RWPE2 (cell line): ENCODE results near the gene RACK1.

Source experiments
- ATAC-seq: fragments of 200-7000 bp; cut with Tn5 transposase; 3 replicates; pipeline ENCODE4 v1.9.1; 2021; ENCODE audit warnings: low read depth
- DNase-seq: peaks from one replicate; pipeline ENCODE4 v3.0.0-alpha.2; 2020; ENCODE audit warnings: low spot score
- H3K27ac ChIP-seq: fragments of 450-650 bp; 2 replicates; pipeline ENCODE4 v1.5.1; 2017; ENCODE audit warnings: mild to moderate bottlenecking; ENCODE audit not compliant: poor library complexity, severe bottlenecking
- H3K27me3 ChIP-seq: fragments of 250-450 bp; sonication (Bioruptor Pico); 2 replicates; pipeline ENCODE4 v1.5.1; 2021; ENCODE audit warnings: mild to moderate bottlenecking, moderate library complexity; ENCODE audit not compliant: insufficient read depth, poor library complexity, severe bottlenecking
- H3K36me3 ChIP-seq: fragments of 250-450 bp; sonication (Bioruptor Pico); 2 replicates; pipeline ENCODE4 v1.5.1; 2020; ENCODE audit warnings: low read depth, mild to moderate bottlenecking, moderate library complexity
- H3K4me1 ChIP-seq: fragments of 250-450 bp; sonication (Bioruptor Pico); 2 replicates; pipeline ENCODE4 v1.5.1; 2021; ENCODE audit warnings: mild to moderate bottlenecking, moderate library complexity; ENCODE audit not compliant: insufficient read depth, poor library complexity, severe bottlenecking
- H3K4me3 ChIP-seq: fragments of 250-450 bp; sonication (Bioruptor Pico); 2 replicates; pipeline ENCODE4 v1.5.1; 2021; ENCODE audit warnings: mild to moderate bottlenecking, moderate library complexity; ENCODE audit not compliant: severe bottlenecking
- H3K9me3 ChIP-seq: fragments of 250-450 bp; sonication (Bioruptor Pico); 2 replicates; pipeline ENCODE4 v1.5.1; 2021; ENCODE audit warnings: mild to moderate bottlenecking, moderate library complexity; ENCODE audit not compliant: severe bottlenecking
- TF ChIP-seq, protein P1 (sequence below): fragments of 450-650 bp; IDR thresholded peaks from one replicate; pipeline ENCODE4 v1.5.1; 2017; ENCODE audit warnings: mild to moderate bottlenecking, moderate library complexity; ENCODE audit not compliant: poor library complexity, severe bottlenecking

The RACK1 gene

DNA sequence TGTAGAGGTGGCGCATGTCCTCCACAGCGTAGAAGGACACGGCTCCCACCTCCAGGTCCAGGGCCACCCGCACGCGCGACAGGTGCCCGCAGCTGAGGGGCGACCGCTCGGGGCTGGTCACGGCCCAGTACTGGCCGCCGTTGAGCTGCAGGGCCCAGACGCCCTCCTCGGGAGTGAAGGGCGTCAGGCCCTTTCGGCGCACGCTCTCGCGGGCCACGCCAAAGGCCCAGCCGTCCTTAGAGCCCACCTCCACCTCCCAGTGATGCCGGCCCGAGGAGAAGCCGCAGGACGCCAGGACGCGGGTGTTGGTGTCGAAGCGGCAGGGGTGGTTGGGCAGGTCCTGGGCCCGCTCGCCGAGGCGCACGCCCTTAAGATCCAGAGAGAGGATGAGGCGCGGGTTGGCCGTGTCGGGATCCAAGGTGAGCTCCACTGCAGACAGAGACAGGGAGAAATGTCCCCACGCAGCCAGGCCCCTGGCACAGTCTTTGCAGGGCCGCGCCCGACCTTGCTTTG, 48.4 kb downstream of the RACK1 start:
- H3K36me3 ChIP-seq = peaks cover 19% of the 10 kb centered on the region
- TF ChIP-seq, protein P1, sequence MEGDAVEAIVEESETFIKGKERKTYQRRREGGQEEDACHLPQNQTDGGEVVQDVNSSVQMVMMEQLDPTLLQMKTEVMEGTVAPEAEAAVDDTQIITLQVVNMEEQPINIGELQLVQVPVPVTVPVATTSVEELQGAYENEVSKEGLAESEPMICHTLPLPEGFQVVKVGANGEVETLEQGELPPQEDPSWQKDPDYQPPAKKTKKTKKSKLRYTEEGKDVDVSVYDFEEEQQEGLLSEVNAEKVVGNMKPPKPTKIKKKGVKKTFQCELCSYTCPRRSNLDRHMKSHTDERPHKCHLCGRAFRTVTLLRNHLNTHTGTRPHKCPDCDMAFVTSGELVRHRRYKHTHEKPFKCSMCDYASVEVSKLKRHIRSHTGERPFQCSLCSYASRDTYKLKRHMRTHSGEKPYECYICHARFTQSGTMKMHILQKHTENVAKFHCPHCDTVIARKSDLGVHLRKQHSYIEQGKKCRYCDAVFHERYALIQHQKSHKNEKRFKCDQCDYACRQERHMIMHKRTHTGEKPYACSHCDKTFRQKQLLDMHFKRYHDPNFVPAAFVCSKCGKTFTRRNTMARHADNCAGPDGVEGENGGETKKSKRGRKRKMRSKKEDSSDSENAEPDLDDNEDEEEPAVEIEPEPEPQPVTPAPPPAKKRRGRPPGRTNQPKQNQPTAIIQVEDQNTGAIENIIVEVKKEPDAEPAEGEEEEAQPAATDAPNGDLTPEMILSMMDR = no peak
- DNase-seq (no peak), ATAC-seq (no peak)
- H3K27ac ChIP-seq = no peak overlapping the region
- no peaks in the 10 kb centered on the region for H3K27me3 ChIP-seq
- H3K4me3 ChIP-seq = no peak overlapping the region
- H3K9me3 ChIP-seq = no peaks in the 10 kb centered on the region
- peaks cover 6% of the 10 kb centered on the region for H3K4me1 ChIP-seq

DNA sequence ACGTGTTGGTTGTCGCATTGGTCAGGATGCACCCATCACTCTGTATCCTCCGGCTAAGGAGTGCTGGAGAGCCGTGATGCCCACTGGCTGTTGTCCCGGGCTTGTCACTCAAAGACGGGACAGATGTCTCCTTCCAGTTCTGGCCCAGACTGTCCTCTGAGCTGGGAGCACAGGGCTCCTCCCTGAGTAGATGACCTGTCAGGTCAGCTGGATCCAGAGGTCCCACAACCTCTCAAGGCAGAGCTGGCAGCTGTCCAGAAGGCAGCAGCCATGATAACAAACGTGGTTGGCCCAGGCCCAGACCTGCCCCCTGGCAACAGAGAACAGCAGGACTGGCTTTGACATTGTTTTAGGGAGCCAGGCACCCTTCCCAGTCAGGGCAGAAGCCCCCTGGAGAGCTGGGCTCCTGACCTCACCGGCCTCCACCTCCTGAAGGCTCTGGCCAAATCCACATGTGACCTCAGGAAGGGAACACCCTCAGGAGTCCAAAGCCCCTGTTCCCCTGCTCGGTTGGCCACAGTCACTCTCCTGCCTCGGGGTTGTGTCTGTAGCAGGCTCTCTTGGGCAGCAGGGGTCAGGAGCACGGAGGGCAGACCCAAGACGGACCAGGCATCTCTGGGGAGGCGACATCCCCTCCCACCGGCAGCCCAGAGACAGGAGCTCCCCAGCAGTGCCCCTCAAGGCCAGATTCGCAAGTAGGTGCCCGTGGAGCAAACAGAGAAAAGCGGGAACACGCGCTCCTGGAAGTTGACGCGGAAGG, 49.0 kb downstream of the RACK1 start:
- TF ChIP-seq, protein P1 = no peak
- no peak for DNase-seq
- no peak for ATAC-seq

DNA sequence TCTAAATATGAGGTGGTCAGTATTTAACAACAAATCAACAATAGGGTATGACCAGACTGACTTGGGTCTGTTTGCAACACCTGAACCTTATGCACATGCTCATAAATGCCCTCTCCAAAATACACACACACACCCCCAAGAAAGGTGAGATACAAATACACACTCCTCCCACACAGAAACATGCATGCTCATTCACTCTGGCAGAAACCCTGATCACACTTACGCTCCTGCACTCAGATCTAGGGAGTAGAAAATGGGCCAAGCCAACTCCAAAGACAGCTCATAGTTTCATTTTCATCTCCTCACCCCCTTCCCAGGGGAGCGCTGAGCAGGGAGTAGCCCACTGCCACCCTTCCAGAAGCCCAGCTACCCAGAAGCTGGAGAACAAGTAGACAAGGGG, 50.0 kb downstream of the RACK1 start:
- H3K27me3 ChIP-seq = no peaks in the 10 kb centered on the region
- TF ChIP-seq, protein P1 = no peak
- H3K9me3 ChIP-seq = no peaks in the 10 kb centered on the region
- peaks cover 8% of the 10 kb centered on the region; the same call in 1 of the 2 replicates for H3K36me3 ChIP-seq
- H3K4me3 ChIP-seq = no peak overlapping the region
- no peak for ATAC-seq
- peak overlapping the region; percentile 66 for H3K27ac ChIP-seq
- DNase-seq = no peak
- peaks cover 6% of the 10 kb centered on the region for H3K4me1 ChIP-seq

More for the DNA sequence above, 49.0 kb downstream of the RACK1 start:
- Histone ChIP-seq H3K9me3 (no peaks in the 10 kb centered on the region), H3K27ac (no peak overlapping the region), H3K4me1 (peaks cover 6% of the 10 kb centered on the region), H3K36me3 (peaks cover 16% of the 10 kb centered on the region; the same call in 1 of the 2 replicates), H3K27me3 (no peaks in the 10 kb centered on the region), H3K4me3 (no peak overlapping the region)

DNA sequence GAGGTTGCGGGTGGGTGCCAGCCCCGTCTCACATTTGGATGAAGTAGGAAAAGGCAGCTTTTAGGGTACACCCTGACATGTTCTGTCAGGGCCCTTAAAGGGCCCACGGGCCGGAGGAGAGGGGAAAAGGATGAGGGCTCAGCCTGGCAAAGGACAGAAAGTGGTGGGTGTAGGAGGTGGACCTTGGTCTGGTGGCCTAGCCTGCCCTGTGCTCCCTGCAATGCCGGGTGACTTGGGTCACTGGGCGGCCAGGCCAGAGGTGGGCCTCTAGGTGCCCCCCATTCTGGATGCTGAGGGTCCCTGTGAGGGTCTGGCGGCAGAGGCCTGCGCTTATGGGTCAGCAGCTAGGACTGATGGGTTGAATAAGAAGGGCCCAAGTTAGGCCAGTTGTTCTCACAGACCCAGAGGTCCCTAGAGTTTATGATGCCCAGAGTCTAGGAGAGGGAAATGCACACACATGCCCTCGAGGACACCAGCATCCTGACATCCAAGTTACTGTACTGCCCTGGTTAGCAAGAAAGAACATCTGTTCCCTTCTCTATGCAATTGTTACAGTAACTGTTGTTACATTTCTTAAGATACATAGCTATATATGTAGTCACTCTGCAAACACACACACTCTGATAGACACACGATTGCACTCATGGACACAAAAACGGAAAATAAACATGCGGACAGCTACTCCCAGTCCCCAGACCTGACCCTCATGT, 51.2 kb downstream of the RACK1 start:
- Histone ChIP-seq H3K4me1 (peaks cover 6% of the 10 kb centered on the region), H3K27me3 (no peaks in the 10 kb centered on the region), H3K9me3 (no peaks in the 10 kb centered on the region), H3K4me3 (peak overlapping the region; percentile 68), H3K36me3 (0 out of 2 replicates have a peak, but pooled peaks cover 8% of the 10 kb centered on the region), H3K27ac (peak overlapping the region; percentile 66)
- ATAC-seq (no peak), DNase-seq (no peak)
- TF ChIP-seq, protein P1 = no peak
